Measurements from ENCODE around the gene KRTAP2-4.
"Not testable (repeated sequence)": the region's sequence is repeated elsewhere in the genome, so short reads cannot be mapped to it uniquely, and the experiment has no call there.

KRTAP2-4 gene

GRCh38 chr17:41054025-41054424 is 11.7 kb downstream of the KRTAP2-4 start:
- no peak overlapping the region for H3K27ac ChIP-seq
- no peak for TF ChIP-seq CTCF (IDR thresholded peaks at IDR 0.05)
- DNase-seq (ENCODE audit: low spot score): no peak
- no peak overlapping the region for H3K4me3 ChIP-seq

- no peak for TF ChIP-seq CTCF (IDR thresholded peaks at IDR 0.05)
- Histone ChIP-seq H3K4me3 (no peak overlapping the region), H3K27ac (no peak overlapping the region)
- DNase-seq (ENCODE audit: low spot score): no peak
Observed at GRCh38 chr17:41052566-41052965, 13.1 kb downstream of the KRTAP2-4 start.

GRCh38 chr17:41049110-41049509 is 16.6 kb downstream of the KRTAP2-4 start:
- no peak overlapping the region for H3K4me3 ChIP-seq
- TF ChIP-seq CTCF (IDR thresholded peaks at IDR 0.05): no peak

GRCh38 chr17:41048441-41048840 is 17.2 kb downstream of the KRTAP2-4 start:
- Histone ChIP-seq H3K4me3 (no peak overlapping the region), H3K27ac (no peak overlapping the region)
- no peak for TF ChIP-seq CTCF (IDR thresholded peaks at IDR 0.05)
- DNase-seq (ENCODE audit: low spot score): no peak

More at GRCh38 chr17:41049110-41049509, 16.6 kb downstream of the KRTAP2-4 start:
- no peak for DNase-seq (ENCODE audit: low spot score)
- no peak overlapping the region for H3K27ac ChIP-seq

GRCh38 chr17:41046735-41047465 is 18.8 kb downstream of the KRTAP2-4 start, which contains the start of gene KRTAP2-1:
Gene KRTAP2-1, minus strand, starts transcription at chr17:41047316. Its CDS starts 49 bp downstream, at chr17:41047267.
- not testable (repeated sequence) for DNase-seq (ENCODE audit: low spot score); H3K4me3 ChIP-seq; H3K27ac ChIP-seq

GRCh38 chr17:41042953-41043352 is 22.7 kb downstream of the KRTAP2-4 start:
- Histone ChIP-seq H3K27ac (no peak overlapping the region), H3K4me3 (no peak overlapping the region)
- TF ChIP-seq CTCF (IDR thresholded peaks at IDR 0.05): no peak
- DNase-seq (ENCODE audit: low spot score): no peak

GRCh38 chr17:41040783-41041571 is 24.7 kb downstream of the KRTAP2-4 start, which contains the start of gene KRTAP1-1:
Gene KRTAP1-1, minus strand, starts transcription at chr17:41041450. Its CDS starts 53 bp downstream, at chr17:41041397.
- DNase-seq (ENCODE audit: low spot score); H3K4me3 ChIP-seq: not testable (repeated sequence)

More at GRCh38 chr17:41040783-41041571, 24.7 kb downstream of the KRTAP2-4 start, which contains the start of gene KRTAP1-1:
- not testable (repeated sequence) for H3K27ac ChIP-seq
